Superior temporal gyrus (tissue), 1 donor: ENCODE results near the gene DPP7.
"Not testable (repeated sequence)": the region's sequence is repeated elsewhere in the genome, so short reads cannot be mapped to it uniquely, and the experiment has no call there.

Source experiments
- DNase-seq: peaks from one replicate; pipeline ENCODE4 v3.0.0-alpha.2; 2016; ENCODE audit errors: extremely low spot score

The DPP7 gene

DNA sequence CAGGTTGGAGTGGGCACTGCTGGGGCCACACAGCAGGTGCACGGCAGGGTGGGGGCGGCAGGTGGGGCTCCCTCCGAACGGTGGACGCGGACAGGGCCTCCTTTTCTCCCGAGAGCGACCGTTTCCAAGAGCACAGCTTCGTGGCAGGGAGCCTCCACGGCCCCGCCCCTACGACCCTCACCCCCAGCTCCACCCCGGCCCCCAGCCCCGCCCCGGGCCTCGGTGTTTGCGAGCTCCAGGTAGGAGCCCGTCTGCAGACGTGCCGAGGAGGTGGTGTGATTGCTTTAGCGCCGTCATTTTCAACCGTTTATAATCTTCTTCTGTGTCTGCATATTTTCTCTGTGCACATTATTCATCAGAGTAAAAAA, 33.2 kb upstream of the DPP7 start:
- DNase-seq, result no peak

DNA sequence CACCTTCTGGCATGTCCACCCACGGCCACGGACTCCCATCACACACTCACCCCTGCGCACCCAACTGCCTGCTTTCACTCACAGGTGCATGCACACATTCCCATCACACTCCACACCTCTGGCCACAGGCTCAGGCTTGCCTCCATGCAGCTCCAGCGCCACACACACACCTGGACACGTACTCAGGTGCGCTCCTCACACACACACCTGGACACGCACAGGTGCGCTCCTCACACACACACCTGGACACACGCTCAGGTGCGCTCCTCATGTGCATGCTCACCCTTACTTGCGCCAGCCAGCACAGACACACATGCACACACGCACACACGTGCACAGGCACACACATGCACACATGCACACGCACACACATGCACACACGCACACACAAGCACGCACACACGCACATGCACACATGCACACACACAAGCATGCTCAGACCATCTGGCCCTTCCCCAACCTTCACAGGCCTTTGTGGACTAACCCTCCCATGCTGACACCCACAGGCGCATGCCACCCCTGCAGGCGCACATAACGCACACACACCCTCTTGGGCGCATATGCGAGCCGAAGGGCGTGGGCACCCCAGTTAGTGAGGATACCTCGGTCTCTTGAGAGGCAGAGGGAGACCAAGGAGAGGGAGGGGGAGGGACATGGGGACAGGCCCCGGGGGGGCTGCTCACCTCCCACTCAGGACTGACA, 32.7 kb upstream of the DPP7 start:
- no peak for DNase-seq

DNA sequence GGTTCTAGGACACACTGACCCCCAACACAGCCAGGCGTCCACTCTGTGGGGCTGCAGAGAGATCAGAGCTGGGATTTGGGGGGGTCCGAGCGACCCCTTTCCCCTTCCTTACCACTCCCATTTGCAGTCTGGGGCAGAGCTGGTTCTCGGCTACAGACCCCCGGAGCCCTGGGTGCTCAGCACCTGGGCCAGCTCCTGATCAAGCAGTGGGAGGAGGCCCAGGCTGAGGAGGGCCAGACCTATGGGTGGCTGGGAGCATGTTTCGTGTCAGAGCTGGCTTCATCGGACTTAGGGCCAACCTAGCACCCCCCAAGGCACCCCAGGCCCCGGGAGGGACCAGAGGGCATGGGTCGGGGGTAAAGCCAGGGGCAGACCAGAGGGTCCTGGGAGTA, 32.0 kb upstream of the DPP7 start:
- DNase-seq, result no peak

DNA sequence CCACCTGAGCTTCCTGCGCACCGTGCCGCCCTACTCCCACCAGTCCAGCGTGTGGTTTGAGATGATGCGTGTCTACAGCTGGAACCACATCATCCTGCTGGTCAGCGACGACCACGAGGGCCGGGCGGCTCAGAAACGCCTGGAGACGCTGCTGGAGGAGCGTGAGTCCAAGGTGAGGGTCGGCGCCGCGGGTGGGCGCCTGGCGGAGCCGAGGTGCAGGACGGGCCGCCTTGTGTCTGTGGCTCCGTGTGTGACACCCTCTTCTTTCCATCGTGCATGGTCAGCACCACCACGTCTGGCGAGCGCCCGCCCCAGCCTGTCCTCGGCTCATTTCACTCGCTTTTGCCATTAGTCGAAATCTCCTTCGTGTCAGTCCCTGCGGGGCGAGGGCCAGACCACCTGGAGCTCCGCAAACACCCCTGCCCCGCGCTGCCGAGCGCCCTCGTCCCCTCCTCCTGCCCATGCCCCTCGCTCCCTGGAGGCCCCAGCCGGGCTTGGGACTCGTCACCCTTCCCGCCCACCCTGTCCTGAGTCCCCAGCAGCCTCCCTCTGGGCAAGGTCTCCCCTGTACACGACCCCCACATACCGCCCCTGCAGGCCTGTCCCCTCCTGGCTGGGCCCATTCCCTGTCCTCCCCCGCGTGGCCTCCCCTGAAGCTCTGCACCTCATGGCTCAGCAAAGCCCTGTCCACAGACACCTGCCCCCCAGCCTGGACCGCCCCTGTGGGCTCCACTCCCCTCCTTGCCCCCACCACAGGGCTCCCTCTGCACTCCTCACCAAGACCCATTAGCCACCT, 31.4 kb upstream of the DPP7 start:
- no peak for DNase-seq

DNA sequence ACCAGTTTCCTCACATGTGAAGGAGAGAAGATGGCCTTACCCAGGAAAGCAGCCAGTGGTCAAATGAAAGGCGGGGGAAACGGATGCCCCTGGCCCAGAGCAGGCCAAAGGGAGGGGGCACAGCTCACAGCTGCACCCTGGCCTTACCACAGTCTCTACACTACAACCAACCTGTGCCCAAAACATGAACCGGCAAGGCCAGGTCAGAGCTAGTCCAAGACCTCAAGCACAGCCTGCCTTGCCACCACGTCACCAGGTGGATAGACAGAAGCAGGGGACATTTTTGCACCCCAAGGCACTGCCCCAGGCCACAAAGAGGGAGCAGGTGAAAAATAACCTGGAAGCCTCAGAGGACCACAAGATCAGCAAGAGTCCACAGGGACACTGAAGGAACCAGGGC, 28.9 kb upstream of the DPP7 start:
- no peak for DNase-seq

DNA sequence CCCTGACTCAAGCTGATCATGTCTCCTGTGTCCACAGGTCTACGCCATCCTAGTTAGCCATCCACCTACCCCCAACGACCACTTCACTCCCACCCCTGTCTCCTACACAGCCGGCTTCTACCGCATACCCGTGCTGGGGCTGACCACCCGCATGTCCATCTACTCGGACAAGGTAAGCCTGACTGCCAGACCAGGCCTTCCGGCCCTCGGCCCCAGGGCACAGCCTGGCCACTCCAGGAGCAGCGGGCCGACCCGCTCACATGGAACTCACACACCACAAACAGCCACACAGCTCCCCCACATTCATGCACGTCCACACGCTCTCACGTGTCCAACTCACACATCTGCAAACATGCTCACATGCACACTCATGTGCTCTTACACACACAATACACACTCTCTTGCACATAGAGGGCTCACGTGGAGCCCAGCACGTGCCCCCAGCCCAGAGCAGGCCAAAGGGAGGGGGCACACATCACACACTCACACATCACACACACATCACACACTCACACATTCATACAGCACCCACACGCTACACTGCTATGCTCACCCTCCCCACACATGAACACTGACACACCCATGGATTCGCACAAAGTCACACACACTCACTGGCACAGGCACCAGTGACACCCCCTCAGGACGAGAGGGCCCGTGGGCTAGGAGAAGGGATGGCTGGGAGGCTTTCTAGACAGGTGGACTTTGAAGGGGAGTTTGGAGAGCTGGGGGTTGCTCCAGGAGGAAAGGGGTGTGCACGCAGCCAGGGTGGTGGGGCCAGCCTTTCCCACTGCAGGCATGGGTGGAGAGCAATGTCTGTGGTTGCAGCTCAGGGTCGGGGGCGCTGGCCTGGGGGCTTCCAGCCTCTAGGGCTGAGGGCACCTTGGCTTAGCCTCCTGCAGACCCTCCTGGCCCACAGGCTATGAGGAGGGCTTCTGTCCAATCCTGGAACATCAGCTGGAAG, 27.7 kb upstream of the DPP7 start:
- DNase-seq, result no peak

DNA sequence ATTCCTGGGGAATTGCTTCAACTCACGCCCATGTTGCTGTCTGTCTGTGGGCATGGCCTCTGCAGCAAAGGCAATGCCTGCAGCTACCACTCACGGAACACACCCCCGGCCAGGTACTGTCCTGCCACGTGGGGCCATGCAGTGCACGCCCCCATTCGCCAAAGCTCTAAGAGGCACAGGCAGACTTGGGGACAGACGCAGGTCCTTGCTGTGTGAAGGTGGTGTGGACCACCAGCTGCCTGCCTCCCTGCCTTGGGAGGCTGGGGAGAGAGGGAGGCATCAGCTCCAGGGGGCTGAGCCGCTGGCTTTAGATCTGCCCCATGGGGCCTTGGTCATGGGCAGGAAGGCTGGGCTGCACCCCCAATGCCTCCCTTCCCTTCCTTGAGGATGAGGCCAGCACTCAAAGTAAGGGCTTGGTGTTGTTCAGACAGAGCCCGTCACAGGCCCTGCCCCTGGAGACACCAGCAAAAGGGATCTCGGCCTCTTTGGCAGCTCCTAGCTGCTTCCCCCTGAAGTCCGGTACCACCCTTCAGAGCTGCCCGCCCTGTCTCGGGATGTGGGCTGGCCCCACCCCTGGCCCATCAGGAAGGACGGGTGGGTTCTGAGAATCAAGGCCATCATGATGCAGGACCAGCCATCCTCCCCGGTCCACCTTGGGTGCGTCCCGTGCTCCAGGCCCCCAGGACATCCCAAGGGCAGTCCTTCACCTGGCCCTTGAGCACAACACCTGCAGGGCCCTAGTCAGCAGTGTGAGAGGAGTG, 26.7 kb upstream of the DPP7 start:
- no peak for DNase-seq

DNA sequence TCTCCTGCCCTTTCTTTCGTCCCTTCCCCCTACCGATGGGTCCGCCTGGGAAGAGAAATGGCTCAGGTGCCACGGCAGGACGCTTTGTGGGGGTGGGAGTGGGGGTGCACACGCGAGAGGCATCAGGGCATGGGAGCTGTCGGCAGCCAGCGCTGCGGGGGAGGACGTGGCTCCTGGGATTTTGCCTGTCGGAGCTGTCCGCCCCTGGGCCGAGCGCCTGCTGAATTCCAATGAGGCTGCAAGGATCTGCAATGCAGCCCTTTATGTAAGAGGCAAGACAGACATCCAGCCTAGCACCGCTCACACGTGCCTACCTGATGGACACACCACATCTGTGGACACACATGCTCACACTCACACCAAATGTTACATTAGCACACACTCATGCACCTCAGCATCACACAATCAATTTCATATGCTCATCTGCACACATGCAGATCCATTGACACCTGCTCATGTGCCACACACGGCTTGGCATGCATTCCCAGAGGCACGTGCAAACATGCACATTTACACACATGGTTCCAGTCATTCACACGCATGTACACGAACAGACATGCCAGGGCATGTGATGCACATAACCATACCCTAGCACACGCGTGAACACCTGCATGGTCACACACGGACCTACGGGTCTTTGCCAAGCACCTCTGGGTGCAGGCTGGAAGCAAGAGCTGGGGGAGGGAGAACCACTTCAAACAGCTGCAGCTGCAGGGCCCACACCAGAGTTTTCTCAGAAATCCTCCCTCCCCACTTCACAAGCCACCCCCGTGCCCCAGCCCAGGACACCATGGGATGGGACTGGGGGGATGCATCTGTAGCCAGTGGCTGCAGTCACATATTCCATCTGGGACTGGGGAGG, 25.8 kb upstream of the DPP7 start:
- DNase-seq, result peak; percentile 63

DNA sequence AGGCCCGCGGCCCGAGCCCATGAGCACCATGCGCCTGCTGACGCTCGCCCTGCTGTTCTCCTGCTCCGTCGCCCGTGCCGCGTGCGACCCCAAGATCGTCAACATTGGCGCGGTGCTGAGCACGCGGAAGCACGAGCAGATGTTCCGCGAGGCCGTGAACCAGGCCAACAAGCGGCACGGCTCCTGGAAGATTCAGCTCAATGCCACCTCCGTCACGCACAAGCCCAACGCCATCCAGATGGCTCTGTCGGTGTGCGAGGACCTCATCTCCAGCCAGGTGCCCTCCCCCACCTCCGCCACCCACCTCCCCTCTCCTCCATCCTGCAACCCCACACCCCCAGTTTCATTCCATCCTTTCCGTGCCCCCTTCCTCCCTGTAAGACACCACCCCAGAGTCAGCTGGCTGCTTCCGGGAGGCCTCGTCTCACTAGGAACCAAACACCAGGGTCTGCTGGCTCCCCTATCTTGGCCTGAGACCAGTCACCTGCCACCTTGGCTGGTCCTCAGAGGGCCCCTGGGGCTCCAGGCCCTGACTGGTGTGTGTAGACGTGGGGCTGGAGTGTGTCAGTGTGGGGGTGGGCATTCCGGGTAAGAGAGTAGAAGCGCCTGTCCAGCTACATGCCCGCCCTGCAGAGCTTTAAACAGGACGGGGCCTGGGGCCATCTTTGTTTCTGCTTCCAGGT, 25.1 kb upstream of the DPP7 start:
- DNase-seq, result no peak

DNA sequence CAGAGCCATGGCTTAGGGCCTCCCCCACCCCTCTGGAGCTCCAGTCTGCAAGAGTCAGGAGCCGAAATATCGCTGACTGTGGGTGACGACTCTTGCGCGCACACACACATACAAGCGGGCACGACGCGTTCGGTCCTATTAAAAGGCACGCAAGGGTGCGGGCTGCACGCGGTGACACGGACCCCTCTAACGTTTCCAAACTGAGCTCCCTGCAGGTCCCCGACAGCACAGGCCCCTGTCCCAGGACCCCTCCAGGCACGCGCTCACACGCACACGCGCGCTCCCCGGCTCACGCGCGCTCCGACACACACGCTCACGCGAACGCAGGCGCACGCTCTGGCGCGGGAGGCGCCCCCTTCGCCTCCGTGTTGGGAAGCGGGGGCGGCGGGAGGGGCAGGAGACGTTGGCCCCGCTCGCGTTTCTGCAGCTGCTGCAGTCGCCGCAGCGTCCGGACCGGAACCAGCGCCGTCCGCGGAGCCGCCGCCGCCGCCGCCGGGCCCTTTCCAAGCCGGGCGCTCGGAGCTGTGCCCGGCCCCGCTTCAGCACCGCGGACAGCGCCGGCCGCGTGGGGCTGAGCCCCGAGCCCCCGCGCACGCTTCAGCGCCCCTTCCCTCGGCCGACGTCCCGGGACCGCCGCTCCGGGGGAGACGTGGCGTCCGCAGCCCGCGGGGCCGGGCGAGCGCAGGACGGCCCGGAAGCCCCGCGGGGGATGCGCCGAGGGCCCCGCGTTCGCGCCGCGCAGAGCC, 24.4 kb upstream of the DPP7 start, which contains the start of gene GRIN1:
Gene GRIN1, plus strand, starts transcription at position 433 of the 746 bp plus-strand sequence. CDS start 333 bp downstream, outside the sequence.
- peak; percentile 35 for DNase-seq

DNA sequence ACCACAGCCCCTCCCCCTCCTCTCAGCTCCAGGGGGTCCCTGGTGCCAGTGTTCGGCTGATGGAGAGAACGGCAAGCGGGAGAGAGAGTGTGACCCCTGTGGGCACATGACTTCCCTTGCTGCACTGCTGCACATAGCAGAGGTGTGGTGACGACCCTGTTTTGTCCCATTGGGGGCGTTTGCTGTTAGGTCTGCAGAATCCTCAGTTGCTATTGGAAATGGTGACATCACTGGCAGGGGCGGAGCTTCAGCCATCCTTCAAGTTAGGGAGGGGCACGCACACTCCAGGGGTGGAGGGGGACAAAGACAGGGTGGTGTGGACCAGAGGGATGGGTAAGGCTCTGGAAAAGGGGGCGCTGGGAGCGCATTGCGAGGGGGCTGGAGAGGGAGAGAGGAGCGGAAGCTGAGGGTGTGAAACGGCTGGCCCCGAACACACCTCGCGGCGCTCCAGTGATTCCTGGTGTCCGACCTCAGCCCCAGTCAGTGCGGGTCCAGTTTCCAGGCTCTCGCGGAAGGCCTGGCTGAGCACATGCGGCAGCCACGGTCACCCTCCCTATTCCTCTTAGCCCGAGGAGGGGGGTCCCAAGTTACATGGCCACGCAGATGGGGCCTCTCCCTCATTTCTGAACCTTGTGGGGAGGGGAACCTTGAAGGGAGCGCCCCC, 23.7 kb upstream of the DPP7 start:
- DNase-seq, result peak; percentile 67

DNA sequence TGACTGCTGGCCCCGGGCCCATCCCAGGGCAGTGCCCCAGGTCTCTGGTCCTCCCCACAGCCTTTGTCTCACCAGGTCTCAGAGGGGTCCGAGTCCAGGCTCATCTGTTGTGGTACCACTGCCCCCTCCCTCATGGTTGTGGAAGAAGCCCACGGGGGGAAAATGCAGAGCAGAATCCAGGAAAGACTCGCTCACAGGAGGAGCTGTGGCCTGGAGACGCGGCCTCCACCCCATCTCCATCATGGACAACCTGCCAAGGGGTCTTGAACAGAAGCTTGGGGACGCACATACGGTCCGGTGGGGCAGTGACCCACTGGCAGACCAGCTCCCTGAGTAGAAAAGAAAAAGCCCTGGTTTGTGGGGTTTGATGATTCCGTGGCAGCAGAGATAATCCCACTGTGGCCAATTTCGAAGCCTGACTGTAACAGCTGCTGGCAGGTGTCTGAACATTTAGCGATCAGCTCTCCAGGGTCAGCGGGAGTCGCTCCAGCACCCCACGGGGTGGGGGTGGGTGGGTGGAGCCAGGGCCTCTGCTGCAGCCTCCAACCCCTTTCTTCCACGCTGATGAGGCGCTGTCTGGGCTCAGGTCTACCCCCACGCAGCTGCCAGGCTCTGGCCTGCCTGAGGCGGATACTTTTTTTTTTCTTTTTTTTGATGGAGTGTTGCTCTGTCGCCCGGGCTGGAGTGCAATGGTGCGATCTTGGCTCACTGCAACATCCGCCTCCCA, 22.5 kb upstream of the DPP7 start:
- no peak for DNase-seq

DNA sequence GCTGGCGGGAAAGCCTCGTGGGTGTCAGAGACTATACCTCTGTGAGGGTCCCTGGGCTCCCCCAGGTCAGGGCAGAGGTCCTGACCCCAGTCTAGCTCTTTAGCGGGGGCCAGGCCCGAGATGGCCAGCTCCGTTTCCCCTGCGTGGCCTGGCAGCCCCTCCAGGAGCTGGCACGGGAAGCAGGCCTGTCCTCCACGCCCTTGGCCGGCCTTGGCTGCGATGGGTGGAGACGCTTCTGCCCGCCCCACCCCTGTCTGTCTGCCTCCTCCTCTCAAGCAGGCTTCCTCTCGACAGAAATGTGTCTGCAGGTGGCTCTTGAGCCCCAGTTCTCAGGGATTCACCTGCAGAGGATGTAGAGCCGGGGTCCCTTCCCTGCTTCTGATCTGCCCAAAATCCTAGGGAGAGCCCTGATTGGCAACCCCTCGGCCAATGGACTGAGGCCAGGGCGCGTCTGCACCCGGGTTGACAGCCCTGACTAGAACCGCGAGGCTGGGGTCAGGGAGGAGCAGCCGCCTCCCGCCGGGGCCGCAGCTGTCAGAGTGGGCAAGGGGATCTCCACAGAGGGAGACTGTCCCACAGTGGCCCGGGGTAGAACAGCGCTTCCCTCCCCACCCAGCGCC, 21.8 kb upstream of the DPP7 start:
- DNase-seq, result no peak

DNA sequence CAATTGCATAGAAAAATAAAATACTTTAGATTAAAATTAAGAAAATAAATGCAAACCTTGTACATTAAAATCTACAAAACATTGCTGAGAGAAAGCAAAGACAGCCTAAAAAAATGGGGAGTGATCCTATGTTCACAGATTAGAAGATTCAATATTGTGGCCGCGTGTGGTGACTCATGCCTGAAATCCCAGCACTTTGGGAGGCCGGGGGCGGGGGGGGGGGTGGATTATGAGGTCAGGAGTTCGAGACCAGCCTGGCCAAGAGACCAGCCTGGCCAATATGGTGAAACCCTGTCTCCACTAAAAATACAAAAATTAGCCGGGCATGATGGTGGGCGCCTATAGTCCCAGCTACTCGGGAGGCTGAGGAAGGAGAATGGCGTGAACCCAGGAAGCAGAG, 20.6 kb upstream of the DPP7 start:
- not testable (repeated sequence) for DNase-seq

DNA sequence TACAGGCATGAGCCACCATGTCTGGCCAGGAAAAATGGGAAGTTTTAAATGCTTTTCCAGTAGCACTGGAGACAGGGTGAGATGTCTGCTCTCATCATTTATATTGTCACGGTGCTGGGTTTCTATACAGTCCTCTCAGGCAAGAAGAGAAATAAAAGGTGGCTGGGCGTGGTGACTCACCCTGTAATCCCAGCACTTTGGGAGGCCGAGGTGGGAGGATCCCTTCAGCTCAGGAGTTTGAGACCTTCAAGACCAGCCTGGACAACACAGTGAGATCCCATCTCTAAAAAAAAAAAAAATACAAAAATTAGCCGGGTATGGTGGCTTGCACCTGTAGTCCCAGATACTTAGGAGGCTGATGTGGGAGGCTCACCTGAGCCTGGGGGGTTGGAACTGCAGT, 19.7 kb upstream of the DPP7 start:
- no peak for DNase-seq

DNA sequence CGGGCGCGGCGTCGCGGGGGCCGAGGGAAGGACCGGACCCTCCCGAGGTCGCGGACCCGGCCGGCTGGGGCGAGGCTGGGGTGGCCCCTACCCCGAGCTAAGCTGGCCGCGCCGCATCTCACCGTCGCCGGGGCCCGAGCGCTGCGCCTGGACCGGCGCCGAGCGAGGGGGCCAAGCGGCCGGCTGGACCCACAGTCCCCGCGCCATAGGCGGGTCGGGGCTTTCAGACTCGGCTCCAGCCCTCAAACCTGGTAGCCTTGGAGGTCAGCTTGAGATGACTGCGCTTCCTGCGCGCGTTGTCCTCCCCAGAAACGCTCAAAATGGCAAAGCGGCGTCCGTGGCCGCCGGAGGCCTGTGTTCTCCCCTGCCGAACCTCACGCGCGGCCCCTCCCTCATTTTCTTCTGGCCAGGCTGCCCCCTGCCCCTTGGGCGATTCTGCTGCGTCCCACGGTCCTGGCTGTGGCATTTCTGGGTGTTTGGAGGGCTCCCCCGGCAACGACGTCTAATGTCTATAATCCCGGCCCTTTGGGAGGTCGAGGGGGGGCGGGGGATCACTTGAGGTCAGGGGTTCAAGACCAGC, 15.7 kb upstream of the DPP7 start:
- DNase-seq, result no peak
